ENCODE data around the gene GPC3. TPM values are rescaled to one million over a fixed set of nuclear protein-coding genes. Genes with fewer than 3 reads are reported as not detected.
"Not testable (repeated sequence)": the region's sequence is repeated elsewhere in the genome, so short reads cannot be mapped to it uniquely, and the experiment has no call there.

GPC3 gene
- total RNA-seq, 4 donors from 2014 or later = 3.3 to 172 (median 21.2) TPM

GRCh38 chrX:133892337-133892736 is 93.1 kb downstream of the GPC3 start:
- H3K4me3 ChIP-seq = no peak overlapping the region
- H3K9me3 ChIP-seq = no peaks in the 10 kb centered on the region
- no peak overlapping the region for H3K27ac ChIP-seq
- H3K4me1 ChIP-seq = no peaks in the 10 kb centered on the region
- TF ChIP-seq CTCF (IDR thresholded peaks at IDR 0.05) (no peak), POLR2A (IDR thresholded peaks at IDR 0.05) (no peak)
- no peaks in the 10 kb centered on the region for H3K36me3 ChIP-seq
- no peaks in the 10 kb centered on the region for H3K27me3 ChIP-seq
- DNase-seq = no peak
- intact Hi-C loops (cut with DNase I; ENCODE audit: low total_unique reads) = no loop called here

- no peak for DNase-seq
- no peak for TF ChIP-seq POLR2A (IDR thresholded peaks at IDR 0.05)
- no peak for TF ChIP-seq CTCF (IDR thresholded peaks at IDR 0.05)
- no peaks in the 10 kb centered on the region for H3K4me1 ChIP-seq
- no peak overlapping the region for H3K27ac ChIP-seq
- no peaks in the 10 kb centered on the region for H3K36me3 ChIP-seq
- no peak overlapping the region for H3K4me3 ChIP-seq
- no peaks in the 10 kb centered on the region for H3K27me3 ChIP-seq
- no peaks in the 10 kb centered on the region for H3K9me3 ChIP-seq
- intact Hi-C loops (cut with DNase I; ENCODE audit: low total_unique reads) = no loop called here
These were observed 96.4 kb downstream of the GPC3 start for GRCh38 chrX:133888984-133889383.

GRCh38 chrX:133888084-133888483 is 97.3 kb downstream of the GPC3 start:
- DNase-seq; H3K9me3 ChIP-seq; H3K27me3 ChIP-seq; H3K4me3 ChIP-seq; H3K36me3 ChIP-seq; intact Hi-C loops (cut with DNase I; ENCODE audit: low total_unique reads); H3K27ac ChIP-seq; H3K4me1 ChIP-seq: not testable (repeated sequence)

- H3K4me3 ChIP-seq = no peak overlapping the region
- DNase-seq = no peak
- no peaks in the 10 kb centered on the region for H3K9me3 ChIP-seq
- TF ChIP-seq POLR2A (IDR thresholded peaks at IDR 0.05) = no peak
- no peak for TF ChIP-seq CTCF (IDR thresholded peaks at IDR 0.05)
- H3K27ac ChIP-seq = no peak overlapping the region
- no peaks in the 10 kb centered on the region for H3K27me3 ChIP-seq
- intact Hi-C loops (cut with DNase I; ENCODE audit: low total_unique reads) = no loop called here
- no peaks in the 10 kb centered on the region for H3K36me3 ChIP-seq
- H3K4me1 ChIP-seq = no peaks in the 10 kb centered on the region
These were observed 100.7 kb downstream of the GPC3 start for GRCh38 chrX:133884430-133885394.

- H3K4me1 ChIP-seq = no peaks in the 10 kb centered on the region
- intact Hi-C loops (cut with DNase I; ENCODE audit: low total_unique reads) = no loop called here
- TF ChIP-seq CTCF (IDR thresholded peaks at IDR 0.05) (no peak), POLR2A (IDR thresholded peaks at IDR 0.05) (no peak)
- H3K27me3 ChIP-seq = no peaks in the 10 kb centered on the region
- no peak overlapping the region for H3K27ac ChIP-seq
- DNase-seq = no peak
- no peaks in the 10 kb centered on the region for H3K36me3 ChIP-seq
- H3K9me3 ChIP-seq = no peaks in the 10 kb centered on the region
- no peak overlapping the region for H3K4me3 ChIP-seq
These were observed 103.5 kb downstream of the GPC3 start for GRCh38 chrX:133881893-133882292.
